ENCODE measurements around the gene MAB21L4.

- TF ChIP-seq POLR2A (IDR thresholded peaks at IDR 0.05) (no peak), CTCF (IDR thresholded peaks at IDR 0.05) (peak in 1 of 3 donors; percentile 48)
Measured at GRCh38 chr2:240913810-240914644, 18.1 kb upstream of the MAB21L4 start.

Data from lower leg skin (tissue), 3 donors.